Common myeloid progenitor, CD34-positive (primary cell): Measurements from ENCODE around the gene TBL1XR1.

Experiments
- CTCF ChIA-PET: fragments of 350-600 bp; sonication (Branson Sonifier 250); formaldehyde crosslinking; loops from one replicate; lab custom pipeline; 2021; ENCODE audit warnings: antibody characterized with exemption; lab: Charles Lee
- POLR2A ChIA-PET: fragments of 350-600 bp; sonication (Branson Sonifier 250); formaldehyde crosslinking; loops from one replicate; lab custom pipeline; 2021; ENCODE audit warnings: antibody characterized with exemption; lab: Charles Lee
- DNase-seq, 3 donors: peaks; one replicate each; pipeline versions ENCODE4 v3.0.0 to v3.0.0-alpha.2; 2013
- H3K27ac ChIP-seq, 2 experiments: 1 replicate in 1 of 2; 2 replicates in 1 of 2; pipeline ENCODE4 v1.7.0; 2013; ENCODE audit warnings: inconsistent platforms in 2 of 2, low read length in 2 of 2, mild to moderate bottlenecking in 2 of 2, low read depth in 1 of 2, moderate library complexity in 1 of 2; ENCODE audit not compliant: severe bottlenecking in 2 of 2, insufficient read depth in 1 of 2, poor library complexity in 1 of 2
- H3K27me3 ChIP-seq, 5 experiments: replicated peaks in 2 of 5; 1 replicate in 3 of 5; 2 replicates in 2 of 5; pipeline versions ENCODE4 v1.6.1 to v1.7.0; 2013; ENCODE audit warnings: low read length in 4 of 5, mild to moderate bottlenecking in 2 of 5, moderate library complexity in 2 of 5, inconsistent platforms in 1 of 5; ENCODE audit not compliant: insufficient read depth in 5 of 5, control insufficient read depth in 4 of 5
- H3K36me3 ChIP-seq, 4 experiments: 1 replicate in 2 of 4; 2 replicates in 2 of 4; pipeline versions ENCODE4 v1.6.1 to v1.7.0; 2013; ENCODE audit warnings: low read length in 3 of 4, control low read depth in 1 of 4, mild to moderate bottlenecking in 1 of 4; ENCODE audit not compliant: control insufficient read depth in 4 of 4, insufficient read depth in 4 of 4
- H3K4me1 ChIP-seq, 4 experiments: 1 replicate in 3 of 4; 2 replicates in 1 of 4; pipeline versions ENCODE4 v1.6.1 to v1.7.1; 2013; ENCODE audit warnings: low read length in 3 of 4, mild to moderate bottlenecking in 3 of 4, control low read depth in 1 of 4, inconsistent platforms in 1 of 4, moderate library complexity in 1 of 4; ENCODE audit not compliant: control insufficient read depth in 4 of 4, insufficient read depth in 4 of 4; ENCODE audit errors: control extremely low read depth in 1 of 4
- H3K4me3 ChIP-seq, 7 experiments: 1 replicate in 4 of 7; 2 replicates in 3 of 7; pipeline versions ENCODE4 v1.5.1 to v1.7.0; 2013; ENCODE audit warnings: mild to moderate bottlenecking in 7 of 7, low read length in 6 of 7, moderate library complexity in 6 of 7, inconsistent platforms in 2 of 7, low read depth in 2 of 7, control low read depth in 1 of 7; ENCODE audit not compliant: insufficient read depth in 4 of 7, control insufficient read depth in 1 of 7; ENCODE audit errors: extremely low read depth in 1 of 7
- H3K9me3 ChIP-seq, 5 experiments: 1 replicate in 4 of 5; 2 replicates in 1 of 5; pipeline versions ENCODE4 v1.6.1 to v1.7.1; 2013; ENCODE audit warnings: low read length in 4 of 5, mild to moderate bottlenecking in 2 of 5, inconsistent platforms in 1 of 5, low read depth in 1 of 5, moderate library complexity in 1 of 5; ENCODE audit not compliant: control insufficient read depth in 4 of 5, insufficient read depth in 2 of 5; ENCODE audit errors: control extremely low read depth in 1 of 5
- WGBS: methylation state at CpG from one replicate; pipeline ENCODE4 v1.1.5; 2013; ENCODE audit not compliant: insufficient coverage; 5-methylcytosine and 5-hydroxymethylcytosine counted together

Gene TBL1XR1

DNA sequence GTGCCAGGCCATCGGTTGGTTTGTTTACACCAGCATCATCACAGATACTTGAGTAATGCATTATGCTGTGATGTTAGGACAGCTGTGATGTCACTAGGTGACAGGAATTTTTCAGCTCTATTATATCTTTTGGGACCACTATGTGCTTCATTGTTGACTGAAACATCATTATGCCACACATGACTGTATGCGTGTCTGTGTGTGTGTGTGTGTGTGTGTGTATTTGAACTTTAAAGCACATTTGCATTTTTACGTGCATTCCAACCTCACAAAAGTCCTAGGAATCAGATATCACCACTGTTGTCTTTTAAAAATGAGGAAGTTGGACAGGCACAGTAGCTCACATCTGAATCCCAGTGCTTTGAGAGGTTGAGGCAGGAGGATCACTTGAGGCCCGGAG lies 223.0 kb downstream of the TBL1XR1 start:
- CTCF ChIA-PET: no interaction called here
- Histone ChIP-seq H3K36me3 (no peaks in the 10 kb centered on the region), H3K27me3 (no peaks in the 10 kb centered on the region), H3K9me3 (no peaks in the 10 kb centered on the region), H3K4me1 (peaks cover 0 to 9% (median 6%) of the 10 kb centered on the region in 4 experiments), H3K27ac (no peak overlapping the region), H3K4me3 (no peak overlapping the region)
- DNase-seq: no peak
- POLR2A ChIA-PET: no interaction called here
- 100% methylated on average over 1 of the region's 4 CpGs for WGBS

DNA sequence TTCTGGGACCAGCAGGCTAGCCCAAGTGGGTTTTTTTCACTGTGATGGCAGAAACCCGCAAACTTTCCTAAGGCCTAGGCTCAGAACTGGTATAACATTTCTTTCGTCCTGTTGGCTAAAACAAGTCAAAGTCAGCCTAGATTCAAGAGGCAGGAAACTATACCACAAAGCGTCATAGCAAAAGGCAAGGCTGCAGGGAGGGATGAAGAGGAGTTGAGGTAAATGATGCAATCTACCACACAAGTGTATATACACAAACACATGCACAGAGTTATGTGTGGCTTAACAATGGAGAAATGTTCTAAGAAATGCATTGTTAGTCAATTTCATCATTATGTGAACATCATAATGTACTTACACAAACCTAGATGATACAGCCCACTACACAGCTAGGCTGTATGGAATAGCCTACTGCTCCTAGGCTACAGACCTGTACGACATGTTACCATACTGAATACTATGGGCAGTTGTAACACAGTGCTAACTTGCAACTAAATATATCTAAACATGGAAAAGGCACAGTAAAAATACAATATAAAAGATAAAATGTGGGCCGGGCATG lies 225.6 kb downstream of the TBL1XR1 start:
- ChIA-PET CTCF (interaction anchor here (1.0 kb wide), 1 partner anchor 9 kb away, joined by 5 read pairs; no protein-coding TSS in a partner anchor), POLR2A (no interaction called here)
- H3K9me3 ChIP-seq: no peaks in the 10 kb centered on the region
- no peaks in the 10 kb centered on the region for H3K36me3 ChIP-seq
- peaks cover 0 to 12% (median 6%) of the 10 kb centered on the region in 4 experiments for H3K4me1 ChIP-seq
- 92% methylated on average over 2 of the region's 5 CpGs for WGBS
- no peak overlapping the region for H3K27ac ChIP-seq
- H3K4me3 ChIP-seq: no peak overlapping the region
- no peaks in the 10 kb centered on the region for H3K27me3 ChIP-seq
- DNase-seq: no peak

DNA sequence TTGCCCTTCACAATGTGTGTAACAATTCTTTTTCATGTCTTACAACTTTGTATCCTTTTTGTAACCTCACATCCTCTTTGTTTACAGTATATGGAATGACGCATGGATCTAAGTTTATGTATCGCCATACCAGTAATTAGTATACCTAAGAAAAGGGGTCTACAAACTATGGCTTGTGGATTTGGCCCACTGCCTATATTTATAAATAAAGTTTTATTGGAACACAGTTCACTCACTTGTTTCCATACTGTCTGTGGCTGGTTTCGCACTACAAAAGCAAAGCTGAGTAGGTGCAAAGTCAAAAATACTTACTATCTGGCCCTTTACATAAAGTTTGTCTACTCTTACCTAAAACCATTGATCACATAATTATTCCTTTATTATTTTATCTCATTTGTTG lies 226.5 kb downstream of the TBL1XR1 start:
- H3K36me3 ChIP-seq: no peaks in the 10 kb centered on the region
- H3K9me3 ChIP-seq: no peaks in the 10 kb centered on the region
- no CpG with 5 or more reads among the region's 3 CpGs for WGBS
- no peak overlapping the region for H3K4me3 ChIP-seq
- ChIA-PET CTCF (no interaction called here), POLR2A (no interaction called here)
- no peak for DNase-seq
- no peaks in the 10 kb centered on the region for H3K27me3 ChIP-seq
- H3K4me1 ChIP-seq: peaks cover 0 to 12% (median 6%) of the 10 kb centered on the region in 4 experiments
- H3K27ac ChIP-seq: no peak overlapping the region

DNA sequence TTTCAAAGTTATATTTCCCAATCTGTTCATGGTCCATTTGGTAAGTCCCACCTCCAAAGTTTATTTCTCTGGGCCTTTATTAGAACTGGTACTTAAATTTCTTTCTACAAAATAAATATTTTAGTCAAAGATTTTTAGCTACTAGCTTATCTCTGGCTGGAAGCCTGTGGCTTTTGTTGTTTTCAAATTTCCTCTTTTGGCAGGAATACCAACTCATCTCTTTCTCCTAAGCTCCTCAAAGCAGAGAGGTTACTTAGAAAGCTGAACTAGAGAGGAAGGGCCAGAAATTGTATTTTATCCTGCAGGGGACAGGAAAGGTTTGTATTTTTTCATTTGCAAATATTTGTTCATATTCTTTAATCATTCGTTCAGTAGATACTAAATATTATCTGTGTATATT lies 227.8 kb downstream of the TBL1XR1 start:
- Histone ChIP-seq H3K4me1 (peaks cover 0 to 15% (median 8%) of the 10 kb centered on the region in 4 experiments), H3K4me3 (no peak overlapping the region), H3K36me3 (no peaks in the 10 kb centered on the region), H3K27me3 (no peaks in the 10 kb centered on the region), H3K9me3 (no peaks in the 10 kb centered on the region), H3K27ac (no peak overlapping the region)
- ChIA-PET POLR2A (no interaction called here), CTCF (interaction anchor here (1.0 to 1.1 kb wide), 2 partner anchors 11 to 31 kb away, joined by 3 read pairs; no protein-coding TSS in a partner anchor)
- WGBS: no CpG with 5 or more reads among the region's 1 CpG
- peak; percentile 2 to 15 (median 13) for DNase-seq
